HG03135 (cell line): ENCODE results near the gene FXYD1.
"Not testable (repeated sequence)": the region's sequence is repeated elsewhere in the genome, so short reads cannot be mapped to it uniquely, and the experiment has no call there.

Experiments used
- ATAC-seq: cut with Tn5 transposase; IDR thresholded peaks from one replicate; pipeline ENCODE4 v1.9.1; 2021; ENCODE audit warnings: mild to moderate bottlenecking, moderate library complexity; ENCODE audit not compliant: unreplicated experiment

FXYD1 gene

DNA sequence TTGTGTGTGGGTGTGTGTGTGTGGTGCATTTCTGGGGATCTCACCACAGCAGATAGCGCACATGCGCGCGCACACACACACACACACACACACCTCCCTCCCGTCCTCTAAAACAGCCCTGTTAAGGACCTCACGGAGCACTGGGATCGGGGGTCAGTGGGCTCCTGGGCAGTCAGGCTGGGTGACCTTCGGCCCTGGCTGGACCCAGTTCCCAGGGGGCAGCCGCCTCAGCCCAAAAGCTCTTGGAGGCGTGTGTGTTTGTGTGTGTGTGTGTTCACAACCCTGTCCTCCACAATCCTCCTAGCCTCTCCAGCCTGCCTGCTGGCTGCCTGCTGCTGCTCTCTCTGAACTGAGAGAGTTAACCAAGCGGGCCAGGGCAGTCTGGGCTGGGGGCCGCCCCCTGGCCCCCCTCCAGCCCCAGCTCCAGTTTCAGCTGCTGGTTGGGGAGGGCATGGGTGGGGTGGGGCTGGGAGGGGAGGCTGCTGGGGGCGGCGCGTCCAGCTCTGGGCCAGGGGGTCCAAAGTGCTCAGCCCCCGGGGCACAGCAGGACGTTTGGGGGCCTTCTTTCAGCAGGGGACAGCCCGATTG lies at the start of gene FXYD1:
Gene FXYD1 (plus strand): TSS at position 520 of the 588 bp plus-strand sequence. CDS start 1,256 bp downstream, outside the sequence.
- no peak for ATAC-seq

DNA sequence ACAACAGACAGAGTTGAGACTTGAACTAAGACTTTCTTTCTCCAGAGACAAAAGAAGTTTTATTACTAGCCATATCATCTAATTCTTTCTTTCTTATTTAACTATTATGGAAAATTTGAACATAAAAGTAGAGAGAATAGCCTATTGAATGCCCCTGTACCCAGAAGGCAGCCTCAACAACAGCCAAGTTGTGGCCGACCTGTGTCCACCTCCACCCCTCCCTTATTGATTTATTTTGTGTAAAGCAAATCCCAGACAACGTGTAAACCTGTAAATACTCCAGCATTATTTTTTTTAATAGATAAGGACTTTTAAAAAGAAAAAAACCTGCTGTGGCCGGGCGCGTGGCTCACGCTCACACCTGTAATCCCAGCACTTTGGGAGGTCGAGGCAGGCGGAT lies 49.1 kb upstream of the FXYD1 start:
- ATAC-seq = no peak

DNA sequence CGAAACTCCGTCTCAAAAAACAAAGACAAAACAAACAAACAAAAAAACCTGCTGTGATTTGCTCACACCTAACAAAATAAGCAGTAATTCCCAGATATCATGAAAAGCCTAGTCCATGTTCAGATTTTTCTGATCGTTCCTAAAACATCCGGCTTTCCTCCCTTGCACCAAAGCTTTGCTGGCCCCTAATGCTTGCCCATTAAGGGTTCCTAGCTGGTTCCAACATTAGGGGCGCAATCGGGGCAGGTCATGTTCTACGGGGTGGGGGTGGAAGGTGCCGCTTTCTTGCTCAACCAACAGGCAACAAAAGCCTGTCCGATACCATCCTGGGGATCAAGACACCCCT lies 48.5 kb upstream of the FXYD1 start:
- no peak for ATAC-seq

DNA sequence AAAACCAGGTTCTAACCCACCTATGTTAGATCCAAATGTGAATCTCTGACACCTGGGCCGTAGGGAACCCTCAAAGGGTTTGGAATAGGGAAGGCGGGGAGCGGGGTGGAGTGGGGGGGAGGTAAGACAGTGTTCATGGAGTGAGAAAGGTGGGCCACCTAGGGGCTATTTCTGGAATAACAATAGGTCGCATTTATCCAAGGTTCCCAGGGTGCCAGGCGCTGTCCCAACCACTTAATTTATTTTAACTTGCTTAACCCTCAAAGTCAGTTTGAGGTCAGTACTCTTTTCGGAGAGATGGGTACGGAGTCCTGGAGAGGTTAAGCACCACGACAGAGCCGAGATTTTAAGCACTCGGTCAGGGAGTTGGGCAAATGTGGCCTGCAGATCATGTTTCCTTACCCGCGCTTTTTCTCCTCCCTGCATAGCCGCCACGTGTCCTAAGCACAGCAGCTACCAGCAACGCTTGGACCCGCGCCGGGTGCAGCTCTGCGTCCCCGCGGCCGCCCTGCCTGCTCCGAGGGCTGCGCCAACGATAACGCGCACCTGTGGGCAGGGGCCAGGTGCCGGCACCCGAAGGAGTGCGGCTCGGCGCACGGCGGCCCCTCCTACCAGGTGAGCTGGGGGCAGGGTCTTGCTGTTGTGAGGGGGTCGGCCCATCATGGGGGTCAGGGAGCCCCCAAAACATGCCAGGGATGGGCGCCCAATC lies 48.0 kb upstream of the FXYD1 start:
- no peak for ATAC-seq

GRCh38 chr19:35093430-35093829 lies 45.2 kb upstream of the FXYD1 start:
- ATAC-seq = no peak

DNA sequence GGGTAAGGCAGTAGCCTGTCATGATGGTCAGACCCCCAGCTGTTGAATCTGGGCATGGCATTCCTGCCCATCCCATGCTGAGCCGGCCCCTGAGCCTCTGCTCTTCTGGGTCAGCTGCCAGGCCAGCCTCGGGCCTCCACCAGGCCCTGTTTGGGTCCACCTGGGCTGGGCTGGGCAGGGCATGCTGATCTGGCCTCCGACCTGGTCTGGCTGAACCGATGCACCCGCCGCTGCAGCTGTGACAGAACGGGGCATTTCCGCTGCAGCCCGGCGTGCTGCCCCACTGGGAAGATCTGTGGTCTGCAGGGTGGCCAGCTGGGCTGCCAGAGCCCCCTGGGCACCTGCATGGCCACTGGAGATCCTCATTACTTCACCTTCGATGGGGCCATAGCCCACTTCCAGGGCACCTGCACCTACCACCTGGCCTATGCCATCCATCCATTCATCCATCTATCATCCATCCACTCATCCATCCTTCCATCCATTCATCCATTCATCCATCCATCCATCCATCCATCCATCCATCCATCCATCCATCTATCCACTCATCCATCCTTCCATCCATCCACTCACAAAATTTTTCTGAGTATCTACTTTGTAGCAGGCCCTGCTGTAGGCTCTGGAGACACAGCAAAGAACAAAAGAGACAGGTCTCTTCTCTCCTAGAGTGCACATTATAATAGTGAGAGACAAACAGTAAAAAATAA lies 44.5 kb upstream of the FXYD1 start:
- no peak for ATAC-seq

DNA sequence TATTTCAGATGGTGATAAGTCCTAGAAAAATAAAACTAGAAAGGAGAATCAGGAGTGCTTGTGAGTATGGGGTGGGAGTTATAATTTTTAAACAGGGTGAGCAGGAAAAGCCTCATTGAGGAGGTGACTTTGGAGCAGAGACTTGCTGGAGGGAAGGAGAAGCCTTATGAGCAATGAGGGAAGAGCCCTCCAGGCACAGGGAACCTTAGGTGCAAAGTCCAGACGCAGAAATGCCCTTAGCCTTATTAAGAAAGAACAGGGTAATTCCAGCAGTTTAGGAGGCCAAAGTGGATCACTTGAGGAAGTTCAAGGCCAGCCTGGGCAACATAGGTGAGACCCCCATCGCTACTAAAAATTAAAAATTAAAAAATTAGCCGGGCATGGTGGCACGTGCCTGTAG lies 44.0 kb upstream of the FXYD1 start:
- no peak for ATAC-seq

DNA sequence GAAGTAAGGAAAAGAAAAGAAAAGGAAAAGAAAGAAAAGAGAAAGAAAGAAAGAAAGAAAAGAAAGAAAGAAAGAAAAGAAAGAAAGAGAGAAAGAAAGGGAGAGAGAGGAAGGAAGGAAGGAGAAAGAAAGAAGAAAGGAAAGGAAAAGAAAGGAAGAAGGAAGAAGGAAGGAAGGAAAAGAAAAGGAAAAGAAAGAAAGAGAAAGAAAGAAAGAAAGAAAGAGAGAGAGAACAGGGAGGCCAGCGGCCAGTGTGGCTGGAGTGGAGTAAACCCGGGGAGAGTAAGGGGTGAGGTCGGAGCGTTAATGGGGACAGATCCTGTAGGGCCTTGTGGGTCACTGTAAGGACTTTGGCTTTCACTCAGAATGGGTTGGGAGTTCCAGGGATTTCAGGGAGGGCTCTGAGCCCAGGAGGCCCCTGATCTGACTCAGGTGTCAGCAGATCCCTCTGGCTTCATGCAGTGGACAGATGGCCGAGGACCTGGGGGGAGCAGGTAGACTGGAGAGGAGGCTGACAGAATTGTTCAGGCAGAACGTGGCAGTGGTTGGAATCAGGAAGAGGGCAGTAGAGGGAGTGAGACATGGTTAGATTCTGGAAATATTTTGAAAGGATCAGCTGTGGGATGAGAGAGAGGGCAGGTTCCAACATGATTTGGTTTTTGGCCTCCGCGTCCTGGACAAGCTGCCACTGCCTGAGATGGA lies 42.8 kb upstream of the FXYD1 start:
- no peak for ATAC-seq

GRCh38 chr19:35098413-35099049 lies 40.1 kb upstream of the FXYD1 start:
- no peak for ATAC-seq

DNA sequence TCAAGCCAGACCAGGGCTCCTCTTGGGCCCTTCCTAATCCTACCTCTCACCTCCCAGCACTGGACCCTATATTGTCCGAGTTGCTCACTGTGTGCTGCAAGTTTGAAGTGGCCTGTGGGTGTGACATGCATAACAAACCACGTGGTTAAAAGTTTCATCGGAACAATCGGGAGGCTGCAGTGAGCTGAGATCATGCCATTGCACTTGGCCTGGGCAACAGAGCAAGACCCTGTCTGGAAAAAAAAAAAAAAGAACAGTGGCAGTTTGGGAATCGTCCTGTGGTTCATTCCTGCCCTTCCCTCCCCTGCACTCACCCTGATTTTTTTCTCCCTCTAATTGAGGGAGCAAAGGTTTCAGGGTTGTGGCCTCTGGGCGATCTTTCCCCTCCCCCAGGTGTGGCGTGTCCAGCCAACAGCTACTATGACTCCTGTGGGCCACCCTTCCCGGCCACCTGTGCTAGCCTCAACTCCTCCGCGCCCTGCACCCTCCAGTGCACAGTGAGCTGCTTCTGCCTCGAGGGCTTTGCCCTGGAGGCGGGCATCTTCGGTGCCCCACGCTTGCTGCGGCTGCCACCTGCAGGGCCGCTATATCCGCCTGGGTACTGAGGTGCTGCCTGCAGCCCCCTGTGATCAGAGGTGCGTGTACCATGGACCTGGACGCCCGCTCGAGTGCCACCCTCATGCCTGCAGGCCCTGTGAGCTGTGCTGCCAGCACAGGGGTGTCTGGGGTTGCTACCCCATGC lies 39.3 kb upstream of the FXYD1 start:
- no peak for ATAC-seq

- no peak for ATAC-seq
These were observed 38.7 kb upstream of the FXYD1 start for GRCh38 chr19:35099897-35100275.

DNA sequence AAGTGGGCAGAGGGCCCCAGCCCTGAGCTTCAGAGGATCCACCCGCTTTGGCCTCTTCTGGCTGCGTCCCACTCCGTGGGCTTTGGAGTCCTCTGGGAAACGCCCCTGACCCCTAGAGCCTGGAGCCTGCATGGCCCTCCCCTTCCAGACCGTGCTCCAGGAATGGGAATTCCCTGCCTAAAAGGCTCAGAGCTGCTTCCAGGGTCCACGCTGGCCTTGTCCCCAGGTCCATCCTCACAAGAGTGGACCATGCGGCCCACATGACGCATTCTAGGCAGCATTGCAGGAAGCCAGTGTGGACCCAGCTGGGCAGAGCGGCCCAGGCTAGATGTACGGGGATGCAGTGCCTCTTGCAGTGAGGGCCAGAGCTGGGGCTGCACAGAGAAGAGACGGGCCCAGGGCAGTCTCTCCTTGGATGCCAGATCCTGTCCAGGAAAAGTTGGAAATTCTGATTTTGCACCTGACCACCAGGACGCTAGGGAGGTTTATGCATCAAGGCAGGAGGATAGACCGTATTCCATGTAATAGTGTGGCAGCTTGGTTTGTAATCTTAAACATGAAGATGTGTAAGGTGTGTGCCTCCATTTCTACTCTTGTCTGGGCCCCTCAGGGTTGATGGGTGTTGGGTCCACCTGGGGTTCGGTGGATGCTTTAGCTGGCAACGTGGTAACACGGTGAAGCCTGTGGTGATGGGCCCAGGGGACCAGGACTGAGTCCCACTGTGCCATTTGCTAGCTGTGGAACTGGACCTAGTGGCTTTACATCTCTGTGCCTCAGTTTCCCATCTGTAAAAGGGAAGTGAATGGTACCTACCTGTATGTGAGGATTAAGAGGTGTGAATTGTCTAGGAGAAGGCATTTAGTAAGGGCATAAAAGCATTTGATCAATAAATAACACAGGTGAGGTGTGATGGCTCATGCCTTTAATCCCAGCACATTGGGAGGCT lies 37.8 kb upstream of the FXYD1 start:
- ATAC-seq = no peak

DNA sequence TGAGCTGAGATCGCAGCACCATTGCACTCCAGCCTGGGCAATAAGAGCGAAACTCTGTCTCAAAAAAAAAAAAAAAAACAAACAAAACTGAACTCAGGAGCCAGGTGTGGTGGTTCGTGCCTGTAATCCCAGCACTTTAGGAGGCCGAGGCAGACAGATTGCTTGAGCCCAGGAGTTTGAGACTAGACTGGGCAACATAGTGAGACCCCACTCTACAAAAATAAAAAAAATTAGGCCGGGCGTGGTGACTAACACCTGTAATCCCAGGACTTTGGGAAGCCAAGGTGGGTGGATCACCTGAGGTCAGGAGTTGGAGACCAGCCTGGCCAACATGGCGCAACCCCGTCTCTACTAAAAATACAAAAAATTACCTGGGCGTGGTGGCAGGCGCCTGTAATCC lies 36.7 kb upstream of the FXYD1 start:
- ATAC-seq = not testable (repeated sequence)

DNA sequence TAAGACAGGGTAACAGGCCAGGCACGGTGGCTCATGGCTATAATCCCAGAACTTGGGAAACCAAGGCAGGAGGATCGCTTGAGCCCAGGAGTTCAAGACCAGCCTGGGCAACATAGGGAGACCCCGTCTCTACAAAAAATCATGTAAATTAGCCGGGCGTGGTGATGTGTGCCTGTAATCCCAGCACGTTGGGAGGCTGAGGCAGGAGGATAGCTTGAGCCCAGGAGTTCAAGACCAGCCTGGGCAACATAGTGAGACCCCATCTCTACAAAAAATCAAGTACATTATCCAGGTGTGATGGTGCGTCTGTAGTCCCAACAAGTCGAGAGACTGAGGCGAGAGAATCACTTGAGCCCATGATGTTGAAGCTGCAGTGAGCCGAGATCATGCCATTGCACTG lies 35.0 kb upstream of the FXYD1 start:
- ATAC-seq = not testable (repeated sequence)

DNA sequence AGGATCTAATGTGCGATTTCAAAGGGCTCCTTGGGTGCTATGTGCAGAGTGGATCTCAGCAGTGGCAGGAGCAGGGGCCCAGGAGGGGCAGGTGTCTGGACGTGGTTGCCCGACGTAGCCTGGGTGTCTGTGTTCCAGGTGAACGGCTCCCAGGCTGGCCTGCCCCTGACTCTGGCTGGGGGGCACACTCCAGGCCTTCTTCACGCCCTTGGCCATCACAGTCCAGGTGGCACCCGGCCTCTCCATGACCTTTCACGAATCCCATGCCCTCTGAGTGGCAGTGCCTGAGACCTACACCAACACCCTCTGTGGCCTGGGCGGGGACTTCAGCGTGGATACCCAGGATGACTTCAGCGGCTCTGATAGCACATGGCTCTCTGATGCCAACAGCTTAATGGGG lies 34.3 kb upstream of the FXYD1 start:
- ATAC-seq = no peak

DNA sequence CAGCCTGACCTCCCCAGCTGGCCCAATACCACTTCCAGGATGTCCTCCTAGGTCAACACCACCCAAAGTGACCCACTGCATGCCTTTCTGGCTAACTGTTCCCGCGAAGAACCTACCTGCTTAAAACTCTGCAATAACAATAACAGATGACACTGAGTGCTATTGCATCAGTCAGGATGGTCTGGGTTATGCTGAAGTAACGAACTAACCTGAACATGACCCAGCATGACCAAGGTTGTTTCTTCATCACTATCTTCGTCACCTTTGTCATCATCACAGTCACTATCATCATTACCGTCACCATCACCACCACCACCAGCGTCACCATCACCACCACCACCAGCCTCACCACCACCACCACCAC lies 33.6 kb upstream of the FXYD1 start:
- no peak for ATAC-seq

- ATAC-seq = no peak
These were observed 33.0 kb upstream of the FXYD1 start for GRCh38 chr19:35105411-35106290.

DNA sequence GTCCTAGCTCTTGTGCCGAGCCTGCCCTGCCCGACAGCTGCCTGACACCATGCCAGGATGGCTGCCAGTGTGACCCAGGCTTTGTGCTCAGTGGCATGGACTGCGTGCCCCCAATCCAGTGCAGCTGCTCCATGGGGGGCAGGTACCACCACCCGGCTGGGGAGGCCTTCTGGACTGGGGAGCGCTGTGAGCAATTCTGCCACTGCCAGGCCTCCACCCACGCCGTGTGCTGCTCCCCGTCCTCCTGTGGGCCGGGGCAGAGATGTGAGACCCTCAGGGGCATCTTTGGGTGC lies 32.4 kb upstream of the FXYD1 start:
- ATAC-seq = no peak
